GM21825 (cell line): ENCODE data around the gene NAV2.
"Not testable (repeated sequence)": the region's sequence is repeated elsewhere in the genome, so short reads cannot be mapped to it uniquely, and the experiment has no call there.

Source experiments
- ATAC-seq: cut with Tn5 transposase; IDR thresholded peaks from one replicate; pipeline ENCODE4 v1.9.1; 2021; ENCODE audit warnings: mild to moderate bottlenecking, moderate library complexity; ENCODE audit not compliant: unreplicated experiment

NAV2 gene

GRCh38 chr11:20127671-20128527 is 415.3 kb downstream of the NAV2 start:
- ATAC-seq = peak; percentile 60

GRCh38 chr11:20128528-20128825 is 415.8 kb downstream of the NAV2 start:
- ATAC-seq = not testable (repeated sequence)

- no peak for ATAC-seq
Measured at GRCh38 chr11:20129665-20130064, 417.0 kb downstream of the NAV2 start.

- no peak for ATAC-seq
Measured at GRCh38 chr11:20131788-20132666, 419.4 kb downstream of the NAV2 start.

GRCh38 chr11:20132667-20133039 is 420.0 kb downstream of the NAV2 start:
- ATAC-seq = no peak

GRCh38 chr11:20134991-20135736 is 422.5 kb downstream of the NAV2 start:
- ATAC-seq = no peak

GRCh38 chr11:20137637-20138036 is 425.0 kb downstream of the NAV2 start:
- ATAC-seq = no peak

- ATAC-seq = no peak
Measured at GRCh38 chr11:20138707-20139106, 426.1 kb downstream of the NAV2 start.

GRCh38 chr11:20154381-20154780 is 441.7 kb downstream of the NAV2 start:
- no peak for ATAC-seq

GRCh38 chr11:20155683-20156279 is 443.1 kb downstream of the NAV2 start:
- no peak for ATAC-seq

GRCh38 chr11:20156280-20156875 is 443.7 kb downstream of the NAV2 start:
- no peak for ATAC-seq

- ATAC-seq = no peak
Measured at GRCh38 chr11:20156876-20157613, 444.4 kb downstream of the NAV2 start.

GRCh38 chr11:20157728-20158127 is 445.1 kb downstream of the NAV2 start:
- no peak for ATAC-seq

- ATAC-seq = no peak
Measured at GRCh38 chr11:20158597-20159257, 446.1 kb downstream of the NAV2 start.

GRCh38 chr11:20159466-20160381 is 447.1 kb downstream of the NAV2 start:
- ATAC-seq = no peak

- no peak for ATAC-seq
Measured at GRCh38 chr11:20160425-20161229, 448.0 kb downstream of the NAV2 start, which contains the start of gene DBX1. TSS of gene DBX1 (minus strand) at chr11:20160475. CDS start at chr11:20160324, 151 bp downstream.

GRCh38 chr11:20161230-20161918 is 448.7 kb downstream of the NAV2 start:
- no peak for ATAC-seq
